GM19467 (cell line): ENCODE results near the gene GCNT1.
"Not testable (repeated sequence)": the region's sequence is repeated elsewhere in the genome, so short reads cannot be mapped to it uniquely, and the experiment has no call there.

Source experiments
- ATAC-seq: cut with Tn5 transposase; IDR thresholded peaks from one replicate; pipeline ENCODE4 v1.9.1; 2021; ENCODE audit warnings: mild to moderate bottlenecking, moderate library complexity; ENCODE audit not compliant: unreplicated experiment

Gene GCNT1

GRCh38 chr9:76479337-76479736 lies 20.4 kb downstream of the GCNT1 start:
- not testable (repeated sequence) for ATAC-seq

DNA sequence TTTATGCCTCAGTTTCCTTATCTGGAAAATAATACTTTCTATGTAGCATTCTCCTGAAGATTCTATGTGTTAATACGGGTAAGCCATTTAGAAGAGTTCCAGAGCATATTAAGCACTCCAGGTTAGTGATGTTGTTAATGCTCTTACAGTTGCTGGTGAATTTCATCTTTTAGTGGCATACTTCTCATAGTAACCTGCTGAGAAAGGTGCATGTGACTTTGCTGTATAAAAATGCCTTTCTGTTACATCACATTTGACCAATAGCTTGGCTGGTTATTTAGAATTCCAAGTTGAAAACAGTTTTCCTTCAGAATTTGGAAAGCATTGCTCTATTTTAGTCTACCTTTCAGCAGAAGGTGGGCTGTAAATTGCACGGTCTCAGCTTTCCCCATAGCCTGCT lies 27.2 kb downstream of the GCNT1 start:
- ATAC-seq = no peak

GRCh38 chr9:76490249-76490990 lies 31.4 kb downstream of the GCNT1 start:
- ATAC-seq = no peak

- not testable (repeated sequence) for ATAC-seq
These were observed 32.1 kb downstream of the GCNT1 start for GRCh38 chr9:76491056-76491455.

- ATAC-seq = not testable (repeated sequence)
These were observed 34.5 kb downstream of the GCNT1 start for GRCh38 chr9:76493496-76493895.

GRCh38 chr9:76500061-76500460 lies 41.1 kb downstream of the GCNT1 start:
- no peak for ATAC-seq

DNA sequence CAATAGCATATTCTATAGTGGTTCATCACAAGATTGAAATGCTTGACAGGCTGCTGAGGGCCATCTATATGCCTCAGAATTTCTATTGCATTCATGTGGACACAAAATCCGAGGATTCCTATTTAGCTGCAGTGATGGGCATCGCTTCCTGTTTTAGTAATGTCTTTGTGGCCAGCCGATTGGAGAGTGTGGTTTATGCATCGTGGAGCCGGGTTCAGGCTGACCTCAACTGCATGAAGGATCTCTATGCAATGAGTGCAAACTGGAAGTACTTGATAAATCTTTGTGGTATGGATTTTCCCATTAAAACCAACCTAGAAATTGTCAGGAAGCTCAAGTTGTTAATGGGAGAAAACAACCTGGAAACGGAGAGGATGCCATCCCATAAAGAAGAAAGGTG lies 43.8 kb downstream of the GCNT1 start:
- no peak for ATAC-seq

DNA sequence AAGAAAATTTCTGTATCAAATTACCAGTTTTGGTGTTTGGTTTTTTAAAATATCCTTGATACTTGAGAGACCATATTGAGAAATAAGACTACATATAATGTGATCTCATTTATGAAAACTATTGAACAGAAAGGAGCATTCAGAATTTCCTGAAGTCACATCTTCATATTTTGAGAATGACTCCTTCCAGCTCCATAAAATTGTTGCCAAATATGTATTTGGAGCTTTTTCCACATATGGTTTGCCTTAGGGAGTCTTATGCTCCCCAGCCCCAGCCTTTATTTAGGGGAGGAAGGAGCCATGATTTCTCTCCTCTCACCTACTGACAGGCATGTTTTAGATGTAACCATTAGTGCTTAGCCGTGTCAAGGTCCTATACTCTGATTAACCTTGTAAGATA lies 51.1 kb downstream of the GCNT1 start:
- ATAC-seq = no peak

- no peak for ATAC-seq
These were observed 51.5 kb downstream of the GCNT1 start for GRCh38 chr9:76510446-76510845.

- no peak for ATAC-seq
These were observed 53.8 kb downstream of the GCNT1 start for GRCh38 chr9:76512826-76513225.

DNA sequence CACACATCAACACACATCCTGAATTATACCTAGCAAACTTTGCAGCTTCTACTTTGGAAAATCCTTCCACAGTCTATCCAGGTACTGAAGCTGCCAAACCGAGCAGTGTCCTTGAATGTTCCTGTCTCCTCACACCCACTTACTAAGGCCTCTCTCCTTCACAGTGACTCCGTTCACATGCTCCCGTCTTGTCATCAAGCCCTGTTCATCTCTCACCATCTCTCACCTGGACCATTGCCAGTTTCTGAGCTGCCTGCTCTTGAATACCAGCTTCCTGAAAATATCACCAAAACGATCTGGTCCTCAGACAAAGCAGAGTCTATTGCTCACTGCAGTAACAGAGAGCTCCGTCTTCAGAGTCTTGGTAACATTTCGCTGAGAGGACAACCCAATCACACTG lies 57.4 kb downstream of the GCNT1 start:
- ATAC-seq = no peak

GRCh38 chr9:76516871-76517270 lies 57.9 kb downstream of the GCNT1 start:
- no peak for ATAC-seq

- no peak for ATAC-seq
These were observed 60.3 kb downstream of the GCNT1 start for GRCh38 chr9:76519075-76519835.

DNA sequence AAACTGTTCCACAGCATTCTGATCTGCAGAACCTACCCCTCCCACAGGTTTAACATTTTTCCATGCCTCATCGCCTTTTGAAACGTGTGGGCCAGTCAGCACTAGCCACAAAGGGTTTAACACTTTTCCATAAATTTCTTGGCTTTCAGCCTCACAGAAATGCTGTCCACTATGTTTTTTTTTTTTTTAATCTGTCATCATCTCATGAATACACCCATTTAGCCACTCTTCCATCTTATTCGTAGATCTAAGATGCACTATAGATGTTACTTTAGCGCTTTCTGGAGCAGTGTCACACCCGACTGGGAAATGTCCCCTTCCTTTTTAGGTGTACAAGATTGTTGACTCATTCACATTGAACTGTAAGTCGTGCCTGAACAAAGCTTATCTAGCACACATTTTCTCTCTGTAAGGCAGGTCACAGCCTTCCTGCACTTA lies 62.3 kb downstream of the GCNT1 start:
- ATAC-seq = no peak

DNA sequence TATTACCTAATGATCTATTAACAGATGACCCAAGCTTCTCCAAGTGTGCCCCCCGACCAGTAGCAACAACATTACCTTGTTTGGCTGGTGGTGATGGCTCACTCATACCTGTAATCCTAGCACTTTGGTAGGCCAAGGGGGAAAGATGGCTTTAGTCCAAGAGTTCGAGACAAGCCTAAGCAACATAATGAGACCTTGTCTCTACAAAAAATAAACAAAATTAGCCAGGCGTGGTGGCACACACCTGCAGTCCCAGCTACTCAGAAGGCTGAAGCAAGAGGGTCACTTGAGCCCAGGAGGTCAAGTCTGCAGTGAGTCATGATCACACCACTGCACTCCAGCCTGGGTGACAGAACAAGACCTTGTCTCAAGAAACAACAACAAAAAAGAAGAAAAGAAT lies 62.9 kb downstream of the GCNT1 start:
- no peak for ATAC-seq

GRCh38 chr9:76523617-76524200 lies 64.7 kb downstream of the GCNT1 start:
- ATAC-seq = not testable (repeated sequence)

DNA sequence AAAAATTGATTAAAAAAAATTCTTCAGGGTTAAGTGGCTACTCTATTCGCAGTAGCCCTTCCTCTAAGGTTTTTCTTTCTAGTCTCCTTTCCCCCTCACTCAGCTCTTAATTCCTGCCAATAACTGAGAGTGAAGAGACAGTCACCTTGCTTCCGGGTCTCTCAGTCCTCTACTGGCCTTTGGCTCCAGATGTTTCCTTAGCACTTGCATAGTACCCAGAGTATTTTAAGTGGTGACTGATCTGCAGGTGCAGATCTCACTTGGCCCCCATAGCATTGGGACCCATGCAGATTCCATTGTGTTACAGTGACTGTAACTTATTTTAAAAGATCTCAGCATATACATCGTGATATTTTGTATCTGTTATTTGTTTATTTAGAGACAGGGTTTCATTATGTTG lies 66.2 kb downstream of the GCNT1 start:
- no peak for ATAC-seq

DNA sequence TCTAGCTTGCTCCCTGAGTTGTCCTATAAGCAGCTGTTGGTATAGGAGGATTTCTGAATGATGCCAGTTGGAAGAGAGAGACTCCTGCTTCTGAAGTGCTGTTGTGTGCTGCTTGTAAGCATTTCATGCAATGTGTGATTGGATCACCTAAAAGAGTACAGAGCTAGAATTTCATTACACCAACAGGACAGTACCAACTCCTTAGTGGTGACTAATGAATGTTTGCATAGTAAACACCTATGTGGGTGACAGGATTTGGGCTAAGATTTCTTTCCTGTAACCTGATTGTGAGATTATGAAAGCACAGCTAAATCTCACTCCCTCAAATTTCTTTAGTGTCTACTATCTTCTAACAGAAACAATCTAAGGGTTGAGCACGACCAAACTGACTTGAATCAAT lies 67.0 kb downstream of the GCNT1 start:
- no peak for ATAC-seq

DNA sequence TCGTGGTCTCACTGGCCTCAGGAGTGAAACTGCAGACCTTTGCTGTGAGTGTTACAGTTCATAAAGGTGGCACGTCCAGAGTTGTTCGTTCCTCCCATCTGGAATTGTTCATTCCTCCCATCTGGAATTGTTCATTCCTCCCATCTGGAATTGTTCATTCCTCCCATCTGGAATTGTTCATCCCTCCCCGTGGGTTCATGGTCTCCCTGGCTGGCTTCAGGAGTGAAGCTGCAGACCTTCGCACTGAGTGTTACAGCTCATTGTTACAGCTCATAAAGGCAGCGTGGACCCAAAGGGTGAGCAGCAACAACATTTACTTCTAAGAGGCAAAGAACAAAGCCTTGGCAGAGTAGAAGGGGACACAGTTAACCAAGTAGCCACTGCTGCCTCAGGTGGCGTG lies 69.1 kb downstream of the GCNT1 start:
- ATAC-seq = no peak

GRCh38 chr9:76528642-76529190 lies 69.7 kb downstream of the GCNT1 start:
- no peak for ATAC-seq

GRCh38 chr9:76529653-76530052 lies 70.7 kb downstream of the GCNT1 start:
- no peak for ATAC-seq
